WI38 (cell line): ENCODE data around the gene CDH16.
A peak's percentile ranks its signal among the peaks of the same experiment; 100 is the strongest.
"Not testable (repeated sequence)": the region's sequence is repeated elsewhere in the genome, so short reads cannot be mapped to it uniquely, and the experiment has no call there.

Source experiments
- H3K4me3 ChIP-seq: 2 replicates; pipeline ENCODE4 v1.5.1; 2011; ENCODE audit warnings: low read depth, mild to moderate bottlenecking, control low read depth, low read length
- CTCF ChIP-seq: IDR thresholded peaks from 2 replicates; pipeline ENCODE4 v1.5.1; 2012; ENCODE audit warnings: low read depth, mild to moderate bottlenecking, control low read depth, low read length

Gene CDH16

GRCh38 chr16:66898207-66898606 is 20.5 kb downstream of the CDH16 start:
- no peak for TF ChIP-seq CTCF

GRCh38 chr16:66896682-66897081 is 22.0 kb downstream of the CDH16 start:
- H3K4me3 ChIP-seq = not testable (repeated sequence)

More at GRCh38 chr16:66898207-66898606, 20.5 kb downstream of the CDH16 start:
- H3K4me3 ChIP-seq = no peak overlapping the region

GRCh38 chr16:66895999-66896398 is 22.7 kb downstream of the CDH16 start:
- no peak for TF ChIP-seq CTCF
- no peak overlapping the region for H3K4me3 ChIP-seq

DNA sequence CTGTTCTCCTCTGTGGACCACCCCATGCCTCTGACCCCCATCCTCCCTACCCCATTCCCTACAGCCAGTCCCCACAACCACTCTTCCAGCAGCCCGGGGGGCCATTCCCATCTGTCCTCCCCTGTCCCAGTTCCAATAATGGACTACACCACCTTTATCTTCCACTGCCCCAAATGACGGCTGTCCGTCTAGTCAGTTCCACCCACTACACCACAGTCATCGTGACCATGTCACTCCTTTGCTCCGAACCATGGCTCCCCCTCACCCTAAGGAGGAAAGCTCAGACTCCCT is 23.1 kb downstream of the CDH16 start:
- H3K4me3 ChIP-seq = no peak overlapping the region
- TF ChIP-seq CTCF = no peak

- peak; percentile 90 for TF ChIP-seq CTCF
- no peak overlapping the region for H3K4me3 ChIP-seq
Observed at GRCh38 chr16:66894948-66895688, 23.6 kb downstream of the CDH16 start.

GRCh38 chr16:66894055-66894454 is 24.6 kb downstream of the CDH16 start:
- no peak overlapping the region for H3K4me3 ChIP-seq
- TF ChIP-seq CTCF = no peak

DNA sequence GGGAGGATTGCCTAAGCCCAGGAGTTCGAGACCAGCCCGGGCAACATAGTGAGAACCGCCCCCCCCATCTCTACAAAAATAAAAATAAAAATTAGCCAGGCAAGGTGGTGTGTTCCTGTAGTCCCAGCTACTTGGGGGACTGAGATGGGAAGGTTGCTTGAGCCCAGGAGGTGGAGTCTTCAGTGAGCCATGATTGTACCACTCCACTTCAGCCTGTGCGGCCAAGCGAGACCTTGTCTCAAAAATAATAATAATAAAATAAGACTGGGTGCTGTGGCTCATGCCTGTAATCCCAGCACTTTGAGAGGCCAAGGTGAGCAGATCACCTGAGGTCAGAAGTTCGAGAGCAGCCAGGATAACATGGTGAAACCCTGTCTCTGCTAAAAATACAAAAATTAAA is 26.9 kb downstream of the CDH16 start:
- no peak for TF ChIP-seq CTCF
- H3K4me3 ChIP-seq = no peak overlapping the region

GRCh38 chr16:66891360-66891759 is 27.3 kb downstream of the CDH16 start:
- H3K4me3 ChIP-seq = no peak overlapping the region

More at GRCh38 chr16:66891360-66891759, 27.3 kb downstream of the CDH16 start:
- TF ChIP-seq CTCF = no peak
